Activated naive CD4-positive, alpha-beta T cell treated with anti-CD3 and anti-CD28 coated beads, Interleukin-2, amount 50 U/mL, for 24 hours (primary cell): Measurements from ENCODE around the gene VAX1.

Experiments used
- H3K27ac Mint-ChIP-seq: one replicate; pipeline ENCODE4 v1.8.0; 2021; ENCODE audit warnings: mild to moderate bottlenecking, mixed read lengths
- H3K27me3 Mint-ChIP-seq: one replicate; pipeline ENCODE4 v1.8.0; 2021; ENCODE audit warnings: mixed read lengths
- H3K36me3 Mint-ChIP-seq: one replicate; pipeline ENCODE4 v1.8.0; 2021; ENCODE audit warnings: mixed read lengths
- H3K4me1 Mint-ChIP-seq: one replicate; pipeline ENCODE4 v1.8.0; 2021; ENCODE audit warnings: mixed read lengths
- H3K4me3 Mint-ChIP-seq: one replicate; pipeline ENCODE4 v1.8.0; 2021; ENCODE audit warnings: mild to moderate bottlenecking, mixed read lengths
- H3K9me3 Mint-ChIP-seq: one replicate; pipeline ENCODE4 v1.8.0; 2021; ENCODE audit warnings: mixed read lengths

Gene VAX1

GRCh38 chr10:117167346-117167788 lies 29.3 kb upstream of the VAX1 start:
- no peaks in the 10 kb centered on the region for H3K9me3 Mint-ChIP-seq
- H3K36me3 Mint-ChIP-seq, result no peaks in the 10 kb centered on the region
- peaks cover 61% of the 10 kb centered on the region for H3K27me3 Mint-ChIP-seq
- no peak overlapping the region for H3K27ac Mint-ChIP-seq
- H3K4me3 Mint-ChIP-seq, result peak overlapping the region; percentile 39
- peaks cover 39% of the 10 kb centered on the region for H3K4me1 Mint-ChIP-seq

DNA sequence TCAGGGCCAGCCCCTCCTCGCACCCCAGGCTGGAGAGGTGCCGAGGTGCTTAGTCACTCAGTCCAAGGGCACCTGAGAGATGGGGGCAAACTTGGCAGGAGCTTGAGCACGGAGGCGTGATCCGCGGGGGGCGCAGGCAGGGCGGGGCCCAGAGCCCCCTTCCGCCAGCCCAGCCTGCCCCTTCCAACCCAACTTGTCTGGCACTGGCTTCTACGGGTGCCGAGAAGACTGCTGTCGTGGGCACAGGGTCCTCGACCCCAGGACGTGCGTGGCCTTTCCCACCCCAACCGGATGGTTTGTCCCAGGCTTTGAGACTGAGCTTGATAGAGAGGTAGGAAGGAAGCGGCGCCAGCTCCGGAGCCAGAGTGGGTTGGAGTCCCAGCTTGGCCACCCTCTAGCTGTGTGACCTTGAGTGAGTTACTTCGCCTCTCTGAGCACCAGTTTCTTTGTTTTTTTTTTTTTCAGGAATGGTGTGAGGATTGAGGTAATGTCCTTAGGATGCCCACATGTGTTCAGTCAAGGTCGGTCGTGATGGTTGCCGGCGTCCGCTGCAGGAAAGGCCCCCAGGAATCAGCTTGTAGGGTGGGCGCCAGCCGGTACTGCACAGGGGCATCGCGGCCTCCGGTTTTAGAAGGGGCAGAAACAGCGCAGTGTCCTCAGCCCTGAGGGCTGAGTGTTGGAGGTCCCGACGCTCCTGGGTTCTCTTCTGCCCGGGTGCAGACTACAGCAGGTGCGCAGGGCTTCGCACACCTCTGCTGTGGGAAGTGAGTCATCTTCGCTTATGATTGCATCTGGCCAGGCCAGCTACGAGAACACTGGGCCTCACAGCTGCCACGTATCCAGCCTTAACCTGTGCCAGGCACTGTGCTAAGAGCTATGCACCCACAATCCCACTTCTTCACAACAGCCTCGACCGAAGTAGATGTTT lies 28.6 kb upstream of the VAX1 start:
- no peaks in the 10 kb centered on the region for H3K9me3 Mint-ChIP-seq
- H3K27ac Mint-ChIP-seq, result peak overlapping the region; percentile 35
- H3K4me1 Mint-ChIP-seq, result peaks cover 44% of the 10 kb centered on the region
- H3K27me3 Mint-ChIP-seq, result peaks cover 62% of the 10 kb centered on the region
- peak overlapping the region; percentile 39 for H3K4me3 Mint-ChIP-seq
- H3K36me3 Mint-ChIP-seq, result no peaks in the 10 kb centered on the region

- H3K9me3 Mint-ChIP-seq, result no peaks in the 10 kb centered on the region
- H3K27me3 Mint-ChIP-seq, result peaks cover 64% of the 10 kb centered on the region
- no peaks in the 10 kb centered on the region for H3K36me3 Mint-ChIP-seq
- H3K4me1 Mint-ChIP-seq, result peaks cover 47% of the 10 kb centered on the region
- H3K4me3 Mint-ChIP-seq, result no peak overlapping the region
- H3K27ac Mint-ChIP-seq, result peak overlapping the region; percentile 41
Measured at GRCh38 chr10:117165538-117166417, 27.7 kb upstream of the VAX1 start.

- Mint-ChIP-seq H3K4me1 (peaks cover 47% of the 10 kb centered on the region), H3K27me3 (peaks cover 68% of the 10 kb centered on the region), H3K36me3 (no peaks in the 10 kb centered on the region), H3K27ac (no peak overlapping the region), H3K4me3 (no peak overlapping the region), H3K9me3 (no peaks in the 10 kb centered on the region)
Measured at GRCh38 chr10:117164592-117165537, 26.8 kb upstream of the VAX1 start.

DNA sequence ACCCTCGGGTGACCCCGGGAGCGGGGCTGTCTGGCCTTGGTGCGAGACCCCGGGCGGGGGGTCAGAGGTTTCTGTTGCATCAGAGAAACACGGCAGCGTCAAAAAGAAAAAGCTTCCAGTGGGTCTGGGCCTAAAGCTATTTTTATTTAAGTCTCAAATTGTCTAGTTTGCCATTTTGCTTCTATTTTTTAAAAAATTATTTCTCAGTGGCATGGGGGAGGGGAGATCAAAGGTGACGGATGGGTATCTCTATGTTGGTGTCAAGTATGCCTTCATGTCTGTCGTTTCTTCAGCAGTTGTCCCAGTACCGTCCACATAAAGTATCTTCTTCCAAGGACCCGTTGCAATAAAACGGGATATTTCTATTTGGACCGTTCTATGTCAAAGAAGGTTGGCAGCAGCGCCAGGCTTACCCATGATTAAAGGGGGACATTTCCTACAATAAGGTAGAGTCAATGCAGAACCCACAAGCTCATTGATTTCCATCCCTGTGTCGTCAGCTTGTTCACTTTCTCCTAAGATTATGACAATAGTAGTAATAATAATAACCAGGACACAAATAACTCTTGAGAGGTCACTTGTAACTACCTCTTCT lies 26.0 kb upstream of the VAX1 start:
- no peaks in the 10 kb centered on the region for H3K36me3 Mint-ChIP-seq
- H3K9me3 Mint-ChIP-seq, result no peaks in the 10 kb centered on the region
- H3K27me3 Mint-ChIP-seq, result peaks cover 68% of the 10 kb centered on the region
- H3K27ac Mint-ChIP-seq, result no peak overlapping the region
- no peak overlapping the region for H3K4me3 Mint-ChIP-seq
- H3K4me1 Mint-ChIP-seq, result peaks cover 46% of the 10 kb centered on the region

DNA sequence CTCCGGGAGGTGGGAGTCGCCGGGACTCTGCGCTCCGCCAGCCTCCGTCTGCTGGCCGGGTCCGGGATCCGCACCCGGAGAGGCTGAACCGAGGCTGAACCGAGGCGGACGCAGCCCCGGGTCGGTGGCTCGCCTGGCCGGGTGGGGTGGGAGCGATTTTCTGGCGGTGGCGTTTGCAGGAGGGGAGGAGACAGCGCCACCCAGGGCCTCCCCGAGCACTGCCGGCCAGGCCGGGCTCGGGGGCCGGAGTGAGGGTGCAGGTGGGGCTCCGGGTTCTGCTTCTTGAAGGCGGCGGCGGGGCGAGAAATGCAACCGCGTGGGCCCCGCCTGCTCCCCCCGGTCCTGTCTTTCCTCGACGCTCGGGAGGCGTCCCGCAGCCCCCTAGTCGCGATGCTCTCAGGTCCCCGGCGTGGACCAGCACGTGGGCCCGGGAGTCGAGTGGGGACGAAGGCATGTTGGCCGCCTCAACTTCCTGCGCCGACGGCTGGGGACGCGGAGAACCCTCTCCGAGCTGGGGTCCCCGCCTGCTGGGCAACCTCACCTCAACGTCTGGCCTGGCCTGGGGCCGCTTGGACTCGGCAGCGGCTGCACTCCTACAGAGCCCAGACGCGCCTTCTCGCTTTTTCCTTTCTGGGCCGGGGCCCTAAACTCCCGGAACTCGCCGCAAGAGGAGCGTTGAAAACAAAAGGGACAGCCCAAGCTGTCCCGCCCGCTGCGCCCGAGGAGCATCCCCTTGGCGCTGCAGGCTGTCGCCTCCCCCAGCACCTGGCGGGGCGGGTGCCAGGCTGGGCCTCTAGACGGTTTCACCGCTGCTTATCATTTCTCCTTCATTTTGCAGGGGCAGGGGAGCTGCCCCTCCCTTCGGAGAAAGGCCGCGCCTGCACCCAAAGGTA lies 25.2 kb upstream of the VAX1 start:
- H3K4me1 Mint-ChIP-seq, result peaks cover 42% of the 10 kb centered on the region
- peaks cover 69% of the 10 kb centered on the region for H3K27me3 Mint-ChIP-seq
- no peaks in the 10 kb centered on the region for H3K9me3 Mint-ChIP-seq
- no peak overlapping the region for H3K27ac Mint-ChIP-seq
- no peaks in the 10 kb centered on the region for H3K36me3 Mint-ChIP-seq
- H3K4me3 Mint-ChIP-seq, result peak overlapping the region; percentile 47

DNA sequence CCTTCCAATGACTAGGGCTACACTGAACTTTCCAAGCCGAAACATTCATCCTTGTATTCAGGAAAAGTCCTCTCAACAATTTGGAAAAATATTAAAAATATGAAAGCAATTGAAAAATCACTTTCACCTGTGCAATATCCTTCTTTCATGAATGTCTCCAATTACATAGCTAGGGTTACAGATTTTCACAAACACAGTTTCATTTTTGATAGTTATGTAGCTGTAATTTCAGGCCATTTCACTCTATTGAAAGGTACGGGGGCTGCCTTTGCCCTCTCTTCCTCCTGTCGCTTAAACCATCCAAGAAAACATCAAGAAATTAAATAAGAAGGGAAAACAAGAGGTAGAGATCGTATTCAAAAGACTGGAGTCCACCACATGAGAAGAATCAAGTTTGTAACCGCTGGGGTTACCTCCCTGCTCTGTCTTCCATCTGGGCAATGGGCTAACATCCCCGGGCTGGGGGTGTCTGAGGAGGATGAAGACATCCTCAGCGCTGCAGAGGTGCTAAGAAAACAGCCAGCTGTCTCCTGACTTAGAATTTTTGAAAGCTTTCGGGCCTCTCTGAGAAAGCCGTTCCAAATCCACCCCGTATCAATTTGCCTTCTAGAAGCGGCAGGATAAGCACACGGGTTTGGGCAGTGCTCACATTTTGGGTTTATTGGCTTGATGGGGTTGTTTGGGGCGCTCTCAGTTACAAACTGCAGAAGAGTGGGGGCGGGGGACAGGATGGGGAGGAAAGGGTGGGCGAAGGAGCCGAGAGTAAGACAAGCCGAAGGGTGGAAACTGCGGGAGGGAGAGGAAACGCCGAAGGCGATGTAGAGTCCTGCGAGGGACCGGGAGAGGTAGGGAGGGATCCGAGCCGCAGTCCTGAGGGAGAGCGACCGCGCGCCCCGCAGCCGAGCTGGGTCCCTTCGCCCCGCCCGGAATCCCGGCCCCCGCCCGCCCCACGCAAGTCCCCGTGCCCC lies 24.3 kb upstream of the VAX1 start:
- Mint-ChIP-seq H3K4me3 (no peak overlapping the region), H3K27me3 (peaks cover 73% of the 10 kb centered on the region), H3K9me3 (no peaks in the 10 kb centered on the region), H3K27ac (no peak overlapping the region), H3K36me3 (no peaks in the 10 kb centered on the region), H3K4me1 (peaks cover 36% of the 10 kb centered on the region)

DNA sequence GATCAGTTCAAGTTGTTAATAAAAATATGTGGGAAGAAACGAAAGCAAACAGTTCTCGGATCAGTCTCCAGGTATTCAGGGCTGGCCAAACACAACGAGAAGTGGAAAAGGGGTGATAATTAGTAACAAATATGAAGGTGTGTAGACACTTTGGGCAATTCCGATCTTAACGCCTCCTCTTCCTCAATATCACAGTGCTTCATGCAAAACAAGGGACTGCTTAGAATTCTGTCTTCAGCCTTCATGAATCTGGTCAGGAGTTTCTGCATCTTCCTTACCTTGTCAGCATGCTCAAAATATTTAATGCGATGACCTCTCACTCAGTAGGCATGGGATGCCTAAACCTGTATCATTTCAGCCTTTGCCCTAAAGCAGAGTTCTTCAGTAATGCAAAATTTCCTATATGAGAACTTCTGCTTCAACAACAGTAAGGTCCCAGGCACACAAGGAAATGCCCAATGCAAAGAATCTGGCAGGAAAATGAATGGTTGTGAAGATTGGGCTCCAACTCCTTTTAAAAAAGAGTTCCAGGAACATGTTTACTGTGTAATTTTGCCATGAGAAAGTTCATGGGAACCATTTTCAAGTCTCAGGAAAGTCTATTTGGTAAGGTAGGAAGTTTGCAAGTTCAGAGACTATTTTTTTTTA lies 23.4 kb upstream of the VAX1 start:
- H3K4me3 Mint-ChIP-seq, result no peak overlapping the region
- H3K27me3 Mint-ChIP-seq, result peaks cover 71% of the 10 kb centered on the region
- no peaks in the 10 kb centered on the region for H3K36me3 Mint-ChIP-seq
- no peak overlapping the region for H3K27ac Mint-ChIP-seq
- peaks cover 28% of the 10 kb centered on the region for H3K4me1 Mint-ChIP-seq
- H3K9me3 Mint-ChIP-seq, result no peaks in the 10 kb centered on the region

- H3K36me3 Mint-ChIP-seq, result no peaks in the 10 kb centered on the region
- H3K4me3 Mint-ChIP-seq, result no peak overlapping the region
- H3K27ac Mint-ChIP-seq, result no peak overlapping the region
- peaks cover 24% of the 10 kb centered on the region for H3K4me1 Mint-ChIP-seq
- H3K9me3 Mint-ChIP-seq, result no peaks in the 10 kb centered on the region
- peaks cover 71% of the 10 kb centered on the region for H3K27me3 Mint-ChIP-seq
Measured at GRCh38 chr10:117160567-117160966, 22.5 kb upstream of the VAX1 start.

- Mint-ChIP-seq H3K36me3 (no peaks in the 10 kb centered on the region), H3K4me1 (peaks cover 16% of the 10 kb centered on the region), H3K4me3 (no peak overlapping the region), H3K27me3 (peaks cover 69% of the 10 kb centered on the region), H3K9me3 (no peaks in the 10 kb centered on the region), H3K27ac (no peak overlapping the region)
Measured at GRCh38 chr10:117159390-117159789, 21.3 kb upstream of the VAX1 start.

DNA sequence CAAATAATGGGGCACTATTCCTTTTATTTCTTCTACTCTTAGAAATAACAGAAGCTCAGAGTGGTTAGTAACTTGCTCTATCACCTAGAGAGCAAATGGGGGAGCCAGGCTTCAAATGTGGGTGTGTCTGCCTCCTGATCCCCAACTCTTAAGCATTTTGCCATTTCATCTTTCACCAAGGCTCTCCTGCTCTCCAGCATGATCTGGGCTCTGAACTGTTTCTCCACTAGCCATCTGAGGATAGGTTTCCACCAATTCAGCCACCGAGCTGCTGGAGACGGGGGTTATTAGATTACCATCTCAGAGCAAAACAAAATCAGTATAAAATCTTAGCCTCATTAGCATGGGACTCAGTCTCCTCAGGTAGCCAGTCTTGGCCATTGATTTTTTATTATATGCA lies 20.2 kb upstream of the VAX1 start:
- H3K27me3 Mint-ChIP-seq, result peaks cover 71% of the 10 kb centered on the region
- H3K36me3 Mint-ChIP-seq, result no peaks in the 10 kb centered on the region
- no peaks in the 10 kb centered on the region for H3K9me3 Mint-ChIP-seq
- H3K27ac Mint-ChIP-seq, result no peak overlapping the region
- no peak overlapping the region for H3K4me3 Mint-ChIP-seq
- peaks cover 12% of the 10 kb centered on the region for H3K4me1 Mint-ChIP-seq

DNA sequence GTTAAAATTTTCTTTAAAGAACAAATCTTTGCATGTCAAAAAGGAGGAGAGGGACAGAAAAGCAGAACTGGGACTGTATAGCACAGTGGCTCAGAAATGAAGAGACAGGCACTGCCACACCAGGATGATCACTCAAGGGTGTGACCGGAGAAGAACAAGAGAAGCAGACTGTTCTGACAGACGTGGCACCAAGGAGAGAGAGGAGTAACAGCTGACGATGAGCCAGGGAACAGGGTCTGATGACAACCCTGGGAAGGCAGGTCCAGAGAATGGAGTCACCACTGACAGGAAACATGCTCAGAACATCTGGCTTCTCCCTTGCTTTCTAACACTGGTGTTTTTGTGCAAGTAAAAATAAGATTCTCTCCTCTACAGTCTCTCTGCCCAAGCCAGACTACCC lies 14.6 kb upstream of the VAX1 start:
- Mint-ChIP-seq H3K27ac (no peak overlapping the region), H3K27me3 (peaks cover 46% of the 10 kb centered on the region), H3K36me3 (no peaks in the 10 kb centered on the region), H3K4me3 (no peak overlapping the region), H3K9me3 (no peaks in the 10 kb centered on the region), H3K4me1 (no peaks in the 10 kb centered on the region)

DNA sequence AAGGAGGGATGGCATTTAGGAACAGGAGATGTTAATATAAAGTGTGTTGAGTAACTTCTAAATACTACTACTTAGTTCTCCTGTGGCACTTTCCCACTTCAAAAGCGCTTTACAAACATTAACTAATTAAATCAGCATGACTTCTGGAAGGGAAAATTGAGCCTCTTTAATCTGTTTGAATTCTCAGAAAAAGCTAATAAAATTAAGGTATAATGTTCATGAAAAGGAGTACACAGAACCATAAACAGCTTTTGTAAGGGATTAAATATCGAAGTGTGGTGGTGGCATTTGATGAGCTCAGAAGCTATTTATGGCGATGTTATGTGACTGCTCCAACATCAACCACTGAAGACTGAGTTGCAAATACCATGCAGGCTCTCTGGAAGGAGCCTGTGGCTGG lies 10.2 kb upstream of the VAX1 start:
- Mint-ChIP-seq H3K9me3 (no peaks in the 10 kb centered on the region), H3K4me1 (no peaks in the 10 kb centered on the region), H3K36me3 (no peaks in the 10 kb centered on the region), H3K4me3 (no peak overlapping the region), H3K27ac (no peak overlapping the region), H3K27me3 (peaks cover 32% of the 10 kb centered on the region)
